HG03039 (cell line): ENCODE data around the gene PCDH9.

Experiments
- ATAC-seq: cut with Tn5 transposase; IDR thresholded peaks from one replicate; pipeline ENCODE4 v1.9.1; 2021; ENCODE audit warnings: mild to moderate bottlenecking, moderate library complexity; ENCODE audit not compliant: unreplicated experiment

PCDH9 gene, protein sequence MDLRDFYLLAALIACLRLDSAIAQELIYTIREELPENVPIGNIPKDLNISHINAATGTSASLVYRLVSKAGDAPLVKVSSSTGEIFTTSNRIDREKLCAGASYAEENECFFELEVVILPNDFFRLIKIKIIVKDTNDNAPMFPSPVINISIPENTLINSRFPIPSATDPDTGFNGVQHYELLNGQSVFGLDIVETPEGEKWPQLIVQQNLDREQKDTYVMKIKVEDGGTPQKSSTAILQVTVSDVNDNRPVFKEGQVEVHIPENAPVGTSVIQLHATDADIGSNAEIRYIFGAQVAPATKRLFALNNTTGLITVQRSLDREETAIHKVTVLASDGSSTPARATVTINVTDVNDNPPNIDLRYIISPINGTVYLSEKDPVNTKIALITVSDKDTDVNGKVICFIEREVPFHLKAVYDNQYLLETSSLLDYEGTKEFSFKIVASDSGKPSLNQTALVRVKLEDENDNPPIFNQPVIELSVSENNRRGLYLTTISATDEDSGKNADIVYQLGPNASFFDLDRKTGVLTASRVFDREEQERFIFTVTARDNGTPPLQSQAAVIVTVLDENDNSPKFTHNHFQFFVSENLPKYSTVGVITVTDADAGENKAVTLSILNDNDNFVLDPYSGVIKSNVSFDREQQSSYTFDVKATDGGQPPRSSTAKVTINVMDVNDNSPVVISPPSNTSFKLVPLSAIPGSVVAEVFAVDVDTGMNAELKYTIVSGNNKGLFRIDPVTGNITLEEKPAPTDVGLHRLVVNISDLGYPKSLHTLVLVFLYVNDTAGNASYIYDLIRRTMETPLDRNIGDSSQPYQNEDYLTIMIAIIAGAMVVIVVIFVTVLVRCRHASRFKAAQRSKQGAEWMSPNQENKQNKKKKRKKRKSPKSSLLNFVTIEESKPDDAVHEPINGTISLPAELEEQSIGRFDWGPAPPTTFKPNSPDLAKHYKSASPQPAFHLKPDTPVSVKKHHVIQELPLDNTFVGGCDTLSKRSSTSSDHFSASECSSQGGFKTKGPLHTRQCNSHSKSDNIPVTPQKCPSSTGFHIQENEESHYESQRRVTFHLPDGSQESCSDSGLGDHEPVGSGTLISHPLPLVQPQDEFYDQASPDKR (N-terminal part only)

DNA sequence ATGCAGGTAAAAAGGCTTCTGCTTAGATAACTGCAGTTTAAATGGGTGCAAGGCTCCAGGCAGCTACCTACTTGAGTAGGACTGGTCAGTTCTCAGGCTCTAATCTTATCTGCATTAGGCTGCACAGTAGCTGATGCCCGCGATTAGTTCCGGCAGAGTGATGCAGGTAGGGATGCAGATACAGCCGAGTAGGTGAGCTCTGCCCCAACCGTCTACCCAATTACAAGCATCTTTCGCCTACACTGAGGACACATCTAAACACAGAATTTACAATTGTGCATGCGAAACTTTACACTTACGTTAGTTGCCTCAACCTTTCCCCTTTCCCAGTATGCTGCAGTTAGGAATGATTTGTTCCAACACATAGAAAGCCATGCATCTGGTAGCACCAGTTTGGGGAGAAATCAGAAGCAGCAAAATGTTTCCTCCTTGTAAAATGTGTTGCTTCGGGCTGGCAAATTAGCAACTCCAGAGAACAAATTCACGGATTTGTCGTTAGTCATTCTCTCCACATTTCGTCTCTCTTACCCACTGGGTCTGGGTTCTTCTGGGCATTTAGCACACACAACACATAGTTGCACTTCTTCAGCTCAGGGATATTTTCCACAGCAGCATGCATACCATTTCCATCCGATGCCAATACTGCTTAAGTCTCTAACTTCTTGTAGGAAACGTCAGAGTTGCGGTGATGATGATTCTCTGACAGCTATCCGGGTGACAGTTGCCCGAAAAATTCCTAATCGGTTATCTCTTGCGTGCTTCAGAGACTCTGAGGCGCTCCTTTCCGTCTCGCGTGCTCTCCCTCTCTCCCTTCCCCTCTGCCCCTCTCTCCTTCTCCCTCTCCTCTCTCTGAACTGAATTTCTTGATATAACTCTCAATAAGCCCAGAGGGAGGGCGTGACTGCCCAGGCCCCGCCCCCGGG, at the start of gene PCDH9:
Gene PCDH9 (minus strand): TSS at position 856 of the 923 bp plus-strand sequence. CDS start 1,896 bp downstream, outside the sequence.
- peak; percentile 5 for ATAC-seq

- ATAC-seq = no peak
Observed at GRCh38 chr13:67278235-67278634, 48.1 kb upstream of the PCDH9 start.

DNA sequence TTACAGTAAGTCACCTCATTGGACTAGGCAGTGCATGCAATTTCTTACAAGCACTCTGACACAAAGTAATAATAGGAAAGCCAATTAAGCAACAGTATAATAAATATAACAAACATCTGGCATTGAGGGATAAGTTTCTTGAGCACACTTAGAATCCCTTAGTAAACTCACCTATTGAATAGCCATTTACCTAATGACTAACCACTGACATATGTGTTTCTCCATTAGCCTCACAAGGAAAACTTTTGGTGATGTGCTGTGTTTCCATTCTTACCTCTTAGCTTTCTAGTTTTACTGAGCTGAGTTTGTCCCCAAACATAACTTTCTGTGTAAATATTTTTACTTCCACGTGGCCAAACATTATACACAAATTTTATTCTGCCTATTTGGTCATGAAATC, 47.4 kb upstream of the PCDH9 start:
- ATAC-seq = no peak

GRCh38 chr13:67275351-67275960, 45.3 kb upstream of the PCDH9 start:
- no peak for ATAC-seq

DNA sequence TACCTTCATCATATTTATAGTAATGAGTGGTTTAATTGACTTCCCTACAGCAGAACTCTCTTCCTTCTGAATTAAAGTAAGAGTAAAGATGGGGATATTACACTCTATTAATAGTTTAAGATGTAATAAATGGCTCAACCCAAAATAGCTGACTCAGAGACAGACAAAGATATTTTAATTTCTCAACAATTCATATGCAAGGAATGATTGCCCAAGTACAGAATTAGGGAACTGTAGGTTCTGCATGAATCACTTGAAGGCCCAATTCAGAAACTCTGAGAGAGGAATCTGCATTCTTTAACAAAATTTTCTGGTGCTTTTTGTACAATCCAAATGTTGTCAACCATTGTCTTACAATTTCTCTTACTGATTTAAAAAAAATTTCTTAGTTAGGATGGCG, 42.9 kb upstream of the PCDH9 start:
- no peak for ATAC-seq

DNA sequence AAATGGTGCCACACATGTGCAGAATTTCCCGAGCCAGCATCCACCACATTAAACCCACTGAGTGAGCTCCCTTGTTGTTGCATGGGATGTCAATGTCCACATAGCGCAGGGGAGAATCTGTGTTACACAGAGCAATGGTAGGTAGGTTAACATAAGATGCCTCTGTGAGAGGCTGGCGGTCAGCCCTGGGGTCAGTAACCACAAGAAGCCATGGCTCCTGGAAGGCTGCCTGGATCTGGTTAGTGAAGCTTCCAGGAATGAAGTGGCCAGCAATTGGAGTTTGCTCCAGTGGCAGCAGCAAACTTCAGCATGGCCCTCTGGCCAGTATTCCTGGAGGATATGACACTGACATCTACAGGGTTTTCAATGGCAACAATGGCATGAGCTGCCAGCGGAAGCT, 37.0 kb upstream of the PCDH9 start:
- ATAC-seq = no peak

DNA sequence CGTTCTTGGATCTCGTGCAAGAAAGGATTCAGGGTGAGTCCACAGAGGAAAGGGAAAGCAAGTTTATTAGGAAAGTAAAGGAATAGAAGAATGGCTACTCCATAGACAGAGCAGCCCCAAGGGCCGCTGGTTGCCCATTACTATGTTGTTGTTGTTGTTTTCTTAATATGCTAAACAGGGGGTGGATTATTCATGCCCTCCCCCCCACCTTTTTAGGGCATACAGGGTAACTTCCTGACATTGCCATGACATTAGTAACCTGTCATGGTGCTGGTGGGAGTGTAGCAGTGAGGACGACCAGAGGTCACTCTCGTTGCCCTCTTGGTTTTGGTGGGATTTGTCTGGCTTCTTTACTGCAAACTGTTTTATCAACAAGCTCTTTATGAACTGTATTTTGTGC, 29.1 kb upstream of the PCDH9 start:
- ATAC-seq = no peak

GRCh38 chr13:67258482-67258881, 28.3 kb upstream of the PCDH9 start:
- peak; percentile 88 for ATAC-seq

DNA sequence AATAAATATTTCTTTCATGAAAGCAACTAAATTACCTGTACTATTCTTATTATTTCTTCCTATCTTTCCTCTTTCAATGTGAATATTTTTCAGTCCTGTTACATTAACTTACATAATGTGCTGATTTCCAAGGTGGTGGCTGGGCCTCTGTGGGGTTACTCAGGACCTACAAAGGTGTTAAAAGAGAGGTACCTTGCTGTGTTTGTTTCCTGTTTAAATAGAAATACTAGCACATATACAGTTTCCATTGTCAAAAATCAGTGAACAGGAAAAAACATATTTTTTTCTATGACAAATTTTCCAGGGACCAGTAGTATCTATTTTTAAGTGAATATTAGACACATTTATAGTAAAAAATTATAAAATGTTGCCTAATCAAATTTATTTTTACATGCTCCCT, 8.7 kb upstream of the PCDH9 start:
- ATAC-seq = no peak

GRCh38 chr13:67238277-67238859, 8.2 kb upstream of the PCDH9 start:
- ATAC-seq = peak; percentile 86

DNA sequence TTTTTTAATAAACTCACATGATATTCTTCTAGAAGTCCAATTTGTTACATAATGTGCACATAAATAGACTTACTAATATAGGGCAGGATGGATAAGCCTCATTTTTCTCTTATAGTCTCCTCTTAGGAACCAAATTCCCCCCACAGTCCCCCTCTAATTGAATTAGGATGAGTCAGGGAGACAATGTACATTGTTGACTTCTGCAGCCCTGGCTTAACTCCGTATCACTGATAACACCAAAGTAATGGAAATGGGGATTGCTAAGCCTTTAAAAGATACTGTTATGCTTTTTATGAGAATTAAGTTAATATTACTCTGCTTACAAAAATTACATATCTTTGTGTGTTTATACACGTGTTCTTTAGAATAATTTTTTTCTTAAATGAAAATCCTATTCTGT, 5.1 kb upstream of the PCDH9 start:
- ATAC-seq = no peak

GRCh38 chr13:67232384-67232783, 2.2 kb upstream of the PCDH9 start:
- ATAC-seq = no peak

DNA sequence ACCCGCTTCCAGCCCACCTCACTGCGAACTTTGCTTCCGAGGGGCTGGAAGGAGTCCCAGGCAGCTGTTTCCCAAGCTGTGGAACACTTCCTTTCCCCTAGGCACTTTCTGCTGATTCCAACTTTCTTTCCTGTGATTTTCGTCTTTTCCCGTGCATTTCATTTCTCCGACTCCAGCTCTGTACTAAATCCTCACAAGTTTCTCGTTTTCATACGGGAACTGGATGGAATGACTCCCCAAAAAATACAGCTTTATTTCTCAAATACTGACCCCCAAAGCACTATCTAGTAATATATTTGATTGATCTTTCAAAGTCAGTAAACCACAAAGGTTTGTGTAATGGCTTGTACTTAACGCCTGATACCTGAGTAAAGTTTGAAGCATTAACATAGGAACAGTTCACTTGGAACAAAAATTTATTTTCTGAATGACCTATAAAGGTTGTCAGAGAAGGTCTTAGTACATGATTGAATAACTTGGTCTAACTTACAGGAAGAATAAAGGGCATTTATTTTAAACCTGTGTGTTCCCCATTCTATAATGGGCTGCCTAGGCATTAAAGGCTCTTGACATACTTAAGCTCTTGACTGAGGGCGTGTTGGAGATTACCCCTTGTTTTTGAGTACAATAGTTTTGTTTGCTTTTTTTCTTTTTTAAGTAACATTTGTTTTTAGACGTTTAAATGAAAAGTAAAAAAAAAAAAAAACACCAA, 1.3 kb upstream of the PCDH9 start:
- ATAC-seq = no peak

- ATAC-seq = peak; percentile 99
Observed at GRCh38 chr13:67230404-67231288, 510 bp upstream of the PCDH9 start.

DNA sequence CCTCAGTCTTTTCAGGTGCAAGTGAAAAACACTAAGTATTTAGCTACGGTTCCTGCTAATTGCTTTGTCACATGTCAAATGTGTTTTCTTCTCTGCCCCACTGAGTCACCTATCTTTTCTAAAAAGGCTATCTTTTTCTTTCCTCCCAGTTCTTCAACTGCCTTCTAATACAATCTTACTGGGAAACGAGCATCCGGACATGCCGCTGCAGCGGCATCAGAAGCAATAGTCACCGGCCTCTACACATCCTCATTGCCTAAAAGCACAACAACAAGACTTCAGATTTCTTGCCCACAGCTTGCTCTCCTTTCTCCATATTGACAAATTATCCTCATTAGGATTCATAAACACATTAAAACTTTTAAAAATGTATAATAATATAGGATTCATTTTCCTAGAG, 1.2 kb downstream of the PCDH9 start:
- ATAC-seq = no peak

- no peak for ATAC-seq
Observed at GRCh38 chr13:67228031-67228430, 2.1 kb downstream of the PCDH9 start.

DNA sequence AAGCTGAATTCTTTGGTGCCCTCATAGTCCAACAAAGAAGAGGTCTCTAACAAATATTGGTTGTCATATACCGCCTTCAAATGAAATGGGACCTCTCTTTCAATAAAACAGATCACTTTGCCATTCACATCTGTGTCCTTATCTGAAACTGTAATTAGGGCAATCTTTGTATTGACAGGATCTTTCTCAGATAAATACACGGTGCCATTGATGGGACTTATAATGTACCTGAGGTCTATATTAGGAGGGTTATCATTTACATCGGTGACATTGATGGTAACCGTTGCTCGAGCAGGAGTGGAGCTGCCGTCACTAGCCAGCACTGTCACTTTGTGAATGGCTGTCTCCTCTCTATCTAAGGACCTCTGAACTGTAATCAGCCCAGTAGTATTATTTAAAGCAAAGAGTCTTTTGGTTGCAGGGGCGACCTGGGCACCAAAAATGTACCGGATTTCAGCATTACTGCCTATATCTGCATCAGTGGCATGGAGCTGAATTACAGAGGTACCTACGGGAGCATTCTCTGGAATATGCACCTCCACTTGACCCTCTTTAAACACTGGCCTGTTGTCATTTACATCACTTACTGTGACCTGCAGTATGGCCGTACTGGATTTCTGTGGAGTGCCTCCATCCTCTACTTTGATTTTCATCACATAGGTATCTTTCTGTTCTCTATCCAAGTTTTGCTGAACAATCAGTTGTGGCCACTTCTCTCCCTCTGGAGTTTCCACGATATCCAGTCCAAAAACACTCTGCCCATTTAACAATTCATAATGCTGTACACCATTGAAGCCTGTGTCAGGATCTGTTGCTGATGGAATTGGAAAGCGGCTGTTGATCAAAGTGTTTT, 2.8 kb downstream of the PCDH9 start:
- no peak for ATAC-seq
